ENCODE data around the gene LDLRAP1.
"Not testable (repeated sequence)": the region's sequence is repeated elsewhere in the genome, so short reads cannot be mapped to it uniquely, and the experiment has no call there.

LDLRAP1 gene

GRCh38 chr1:25583519-25584370, 40.3 kb downstream of the LDLRAP1 start:
- H3K27ac ChIP-seq (ENCODE audit: low read depth, low read length), result no peak overlapping the region
- no peaks in the 10 kb centered on the region for H3K4me1 ChIP-seq (ENCODE audit: control insufficient read depth in 5 of 5, insufficient read depth in 5 of 5, low read length in 5 of 5)

GRCh38 chr1:25586181-25586588, 42.8 kb downstream of the LDLRAP1 start:
- Histone ChIP-seq H3K9me3 (ENCODE audit: control insufficient read depth in 5 of 5, low read length in 5 of 5) (peaks cover 0 to 4% (median 0%) of the 10 kb centered on the region in 5 donors), H3K4me3 (ENCODE audit: low read depth in 1 of 5, low read length in 5 of 5) (no peak overlapping the region), H3K4me1 (ENCODE audit: control insufficient read depth in 5 of 5, insufficient read depth in 5 of 5, low read length in 5 of 5) (peaks cover 5 to 11% (median 8%) of the 10 kb centered on the region in 5 donors)

More at GRCh38 chr1:25583519-25584370, 40.3 kb downstream of the LDLRAP1 start:
- peaks cover 0 to 4% (median 0%) of the 10 kb centered on the region in 5 donors for H3K9me3 ChIP-seq (ENCODE audit: control insufficient read depth in 5 of 5, low read length in 5 of 5)
- H3K36me3 ChIP-seq (ENCODE audit: control insufficient read depth in 5 of 5, insufficient read depth in 5 of 5, low read length in 5 of 5), result no peaks in the 10 kb centered on the region
- no peak overlapping the region for H3K4me3 ChIP-seq (ENCODE audit: low read depth in 1 of 5, low read length in 5 of 5)
- no peak overlapping the region for H3K9ac ChIP-seq (ENCODE audit: low read length in 5 of 5)
- H3K27me3 ChIP-seq (ENCODE audit: control insufficient read depth in 5 of 5, insufficient read depth in 4 of 5, low read length in 5 of 5), result peaks cover 0 to 2% (median 0%) of the 10 kb centered on the region in 5 donors

DNA sequence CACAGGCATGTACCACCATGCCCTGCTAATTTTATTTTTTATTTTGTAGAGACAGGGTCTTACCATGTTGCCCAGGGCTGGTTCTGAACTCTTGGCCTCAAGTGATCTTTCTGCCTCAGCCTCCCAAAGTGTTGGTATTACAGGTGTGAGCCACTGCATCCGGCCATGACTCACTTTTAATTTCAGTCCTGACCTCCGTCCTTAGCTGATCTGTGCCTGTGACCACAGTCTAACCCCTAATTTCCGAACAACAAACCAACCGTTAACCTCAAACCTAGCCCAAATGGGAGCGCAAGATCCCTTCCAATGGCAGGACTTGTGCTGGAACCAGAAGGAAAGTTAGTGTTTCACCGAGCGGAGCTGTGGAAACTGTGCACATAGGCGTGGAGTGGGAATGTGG, 43.9 kb downstream of the LDLRAP1 start:
- Histone ChIP-seq H3K4me1 (ENCODE audit: control insufficient read depth in 5 of 5, insufficient read depth in 5 of 5, low read length in 5 of 5) (peaks cover 5 to 11% (median 8%) of the 10 kb centered on the region in 5 donors), H3K9me3 (ENCODE audit: control insufficient read depth in 5 of 5, low read length in 5 of 5) (peaks cover 0 to 4% (median 0%) of the 10 kb centered on the region in 5 donors), H3K9ac (ENCODE audit: low read length in 5 of 5) (no peak overlapping the region), H3K27me3 (ENCODE audit: control insufficient read depth in 5 of 5, insufficient read depth in 4 of 5, low read length in 5 of 5) (no peaks in the 10 kb centered on the region), H3K4me3 (ENCODE audit: low read depth in 1 of 5, low read length in 5 of 5) (no peak overlapping the region), H3K27ac (ENCODE audit: low read depth, low read length) (no peak overlapping the region), H3K36me3 (ENCODE audit: control insufficient read depth in 5 of 5, insufficient read depth in 5 of 5, low read length in 5 of 5) (no peaks in the 10 kb centered on the region)

More at GRCh38 chr1:25586181-25586588, 42.8 kb downstream of the LDLRAP1 start:
- no peaks in the 10 kb centered on the region for H3K36me3 ChIP-seq (ENCODE audit: control insufficient read depth in 5 of 5, insufficient read depth in 5 of 5, low read length in 5 of 5)
- peaks cover 0 to 2% (median 0%) of the 10 kb centered on the region in 5 donors for H3K27me3 ChIP-seq (ENCODE audit: control insufficient read depth in 5 of 5, insufficient read depth in 4 of 5, low read length in 5 of 5)
- H3K27ac ChIP-seq (ENCODE audit: low read depth, low read length), result no peak overlapping the region
- H3K9ac ChIP-seq (ENCODE audit: low read length in 5 of 5), result no peak overlapping the region

DNA sequence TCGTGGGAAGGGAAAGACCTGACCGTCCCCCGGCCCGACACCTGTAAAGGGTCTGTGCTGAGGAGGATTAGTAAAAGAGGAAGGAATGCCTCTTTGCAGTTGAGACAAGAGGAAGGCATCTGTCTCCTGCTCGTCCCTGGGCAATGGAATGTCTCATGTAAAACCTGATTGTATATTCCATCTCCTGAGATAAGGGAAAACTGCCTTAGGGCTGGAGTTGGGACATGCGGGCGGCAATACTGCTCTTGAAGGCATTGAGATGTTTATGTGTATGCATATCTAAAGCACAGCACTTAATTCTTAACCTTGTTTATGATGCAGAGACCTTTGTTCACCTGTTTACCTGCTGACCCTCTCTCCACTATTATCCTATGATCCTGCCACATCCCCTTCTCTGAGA, 44.8 kb downstream of the LDLRAP1 start:
- H3K4me3 ChIP-seq (ENCODE audit: low read depth in 1 of 5, low read length in 5 of 5); H3K27me3 ChIP-seq (ENCODE audit: control insufficient read depth in 5 of 5, insufficient read depth in 4 of 5, low read length in 5 of 5); H3K36me3 ChIP-seq (ENCODE audit: control insufficient read depth in 5 of 5, insufficient read depth in 5 of 5, low read length in 5 of 5); H3K27ac ChIP-seq (ENCODE audit: low read depth, low read length); H3K9ac ChIP-seq (ENCODE audit: low read length in 5 of 5); H3K9me3 ChIP-seq (ENCODE audit: control insufficient read depth in 5 of 5, low read length in 5 of 5): not testable (repeated sequence)
- H3K4me1 ChIP-seq (ENCODE audit: control insufficient read depth in 5 of 5, insufficient read depth in 5 of 5, low read length in 5 of 5), result peaks cover 5 to 11% (median 8%) of the 10 kb centered on the region in 5 donors

- not testable (repeated sequence) for H3K27ac ChIP-seq (ENCODE audit: low read depth, low read length); H3K36me3 ChIP-seq (ENCODE audit: control insufficient read depth in 5 of 5, insufficient read depth in 5 of 5, low read length in 5 of 5); H3K27me3 ChIP-seq (ENCODE audit: control insufficient read depth in 5 of 5, insufficient read depth in 4 of 5, low read length in 5 of 5); H3K4me3 ChIP-seq (ENCODE audit: low read depth in 1 of 5, low read length in 5 of 5); H3K9ac ChIP-seq (ENCODE audit: low read length in 5 of 5); H3K9me3 ChIP-seq (ENCODE audit: control insufficient read depth in 5 of 5, low read length in 5 of 5)
- H3K4me1 ChIP-seq (ENCODE audit: control insufficient read depth in 5 of 5, insufficient read depth in 5 of 5, low read length in 5 of 5), result peaks cover 5 to 11% (median 8%) of the 10 kb centered on the region in 5 donors
Observed at GRCh38 chr1:25588786-25589185, 45.4 kb downstream of the LDLRAP1 start.

DNA sequence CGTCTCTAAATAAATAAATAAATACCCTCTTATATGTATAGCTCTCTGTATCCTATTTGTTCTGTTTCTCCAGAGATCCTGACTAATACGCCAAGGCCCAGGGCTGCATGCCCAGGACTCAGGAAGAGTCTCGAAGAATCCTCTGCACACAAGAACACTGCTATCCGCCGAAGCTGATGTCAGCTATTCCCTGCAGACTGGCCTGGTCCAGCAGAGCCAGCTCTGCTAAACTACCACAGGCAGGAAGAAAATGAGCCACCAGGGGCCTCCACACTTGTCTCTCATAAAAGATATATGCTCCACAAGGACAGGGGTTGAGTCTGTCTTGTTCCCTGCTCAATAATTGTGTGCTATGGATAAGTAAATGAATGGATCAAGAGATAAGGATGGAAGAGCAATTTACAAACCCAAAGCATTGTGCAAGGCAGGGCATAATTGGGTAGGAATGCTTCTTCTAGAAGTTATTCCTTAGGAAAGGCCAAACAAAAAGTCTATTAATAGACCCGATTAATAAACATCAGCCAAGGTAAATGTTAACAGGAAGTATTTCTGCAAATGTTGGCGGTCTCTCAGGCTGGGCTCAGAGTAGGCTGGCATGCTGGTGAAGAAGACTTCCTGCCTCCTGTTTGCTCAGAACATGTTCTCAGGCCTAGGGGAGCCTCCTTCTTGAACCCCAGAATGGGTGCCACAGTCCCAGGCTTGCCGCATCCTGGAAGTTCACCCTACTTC, 46.9 kb downstream of the LDLRAP1 start:
- H3K9me3 ChIP-seq (ENCODE audit: control insufficient read depth in 5 of 5, low read length in 5 of 5), result no peaks in the 10 kb centered on the region
- H3K4me1 ChIP-seq (ENCODE audit: control insufficient read depth in 5 of 5, insufficient read depth in 5 of 5, low read length in 5 of 5), result peaks cover 5 to 11% (median 8%) of the 10 kb centered on the region in 5 donors
- no peaks in the 10 kb centered on the region for H3K27me3 ChIP-seq (ENCODE audit: control insufficient read depth in 5 of 5, insufficient read depth in 4 of 5, low read length in 5 of 5)
- no peak overlapping the region for H3K9ac ChIP-seq (ENCODE audit: low read length in 5 of 5)
- no peak overlapping the region for H3K27ac ChIP-seq (ENCODE audit: low read depth, low read length)
- H3K36me3 ChIP-seq (ENCODE audit: control insufficient read depth in 5 of 5, insufficient read depth in 5 of 5, low read length in 5 of 5), result no peaks in the 10 kb centered on the region
- H3K4me3 ChIP-seq (ENCODE audit: low read depth in 1 of 5, low read length in 5 of 5), result no peak overlapping the region

DNA sequence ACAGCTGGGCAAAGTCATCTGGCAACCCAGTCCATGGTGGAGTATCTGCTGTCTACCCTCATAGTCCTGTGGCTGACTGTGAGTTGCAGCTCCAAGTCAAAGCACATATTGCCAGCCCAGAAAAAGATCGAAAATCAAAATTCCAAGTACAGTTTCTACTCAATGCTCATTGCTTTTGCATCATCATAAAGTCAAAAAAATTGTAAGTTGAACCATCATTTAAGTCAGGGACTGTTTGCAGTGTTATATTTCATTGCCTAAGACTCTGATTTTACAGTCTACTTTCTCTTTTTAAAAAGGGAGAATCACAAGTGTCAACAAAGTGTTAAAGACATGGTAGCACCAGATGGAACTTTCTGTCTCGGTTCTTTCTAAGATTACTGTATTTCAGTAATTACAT, 50.5 kb downstream of the LDLRAP1 start:
- no peak overlapping the region for H3K27ac ChIP-seq (ENCODE audit: low read depth, low read length)
- no peaks in the 10 kb centered on the region for H3K27me3 ChIP-seq (ENCODE audit: control insufficient read depth in 5 of 5, insufficient read depth in 4 of 5, low read length in 5 of 5)

DNA sequence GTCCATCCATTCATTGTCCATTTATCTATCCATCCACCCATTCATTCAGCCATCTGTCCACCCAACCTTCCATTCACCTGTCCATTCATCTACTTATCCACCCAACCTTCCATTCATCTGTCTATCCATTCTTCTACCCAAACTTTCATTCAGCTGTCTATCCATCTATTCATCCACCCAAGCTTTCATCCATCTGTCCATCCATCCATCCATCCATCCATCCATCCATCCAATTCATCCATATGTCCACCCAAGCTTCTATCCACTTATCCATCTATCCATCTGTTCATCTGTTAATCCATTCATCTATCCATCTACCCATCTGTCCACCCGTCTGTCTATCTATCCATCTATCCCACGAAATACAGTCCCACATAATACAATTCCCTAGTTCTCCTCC, 51.6 kb downstream of the LDLRAP1 start:
- Histone ChIP-seq H3K27me3 (ENCODE audit: control insufficient read depth in 5 of 5, insufficient read depth in 4 of 5, low read length in 5 of 5) (no peaks in the 10 kb centered on the region), H3K9ac (ENCODE audit: low read length in 5 of 5) (no peak overlapping the region), H3K9me3 (ENCODE audit: control insufficient read depth in 5 of 5, low read length in 5 of 5) (peaks cover 0 to 6% (median 5%) of the 10 kb centered on the region in 5 donors), H3K27ac (ENCODE audit: low read depth, low read length) (no peak overlapping the region), H3K4me3 (ENCODE audit: low read depth in 1 of 5, low read length in 5 of 5) (no peak overlapping the region), H3K4me1 (ENCODE audit: control insufficient read depth in 5 of 5, insufficient read depth in 5 of 5, low read length in 5 of 5) (peaks cover 5 to 10% (median 7%) of the 10 kb centered on the region in 5 donors), H3K36me3 (ENCODE audit: control insufficient read depth in 5 of 5, insufficient read depth in 5 of 5, low read length in 5 of 5) (no peaks in the 10 kb centered on the region)

More for the DNA sequence above, 50.5 kb downstream of the LDLRAP1 start:
- H3K36me3 ChIP-seq (ENCODE audit: control insufficient read depth in 5 of 5, insufficient read depth in 5 of 5, low read length in 5 of 5), result no peaks in the 10 kb centered on the region
- H3K4me3 ChIP-seq (ENCODE audit: low read depth in 1 of 5, low read length in 5 of 5), result no peak overlapping the region
- H3K9ac ChIP-seq (ENCODE audit: low read length in 5 of 5), result no peak overlapping the region
- peaks cover 5 to 11% (median 8%) of the 10 kb centered on the region in 5 donors for H3K4me1 ChIP-seq (ENCODE audit: control insufficient read depth in 5 of 5, insufficient read depth in 5 of 5, low read length in 5 of 5)
- H3K9me3 ChIP-seq (ENCODE audit: control insufficient read depth in 5 of 5, low read length in 5 of 5), result peaks cover 0 to 4% (median 2%) of the 10 kb centered on the region in 5 donors

DNA sequence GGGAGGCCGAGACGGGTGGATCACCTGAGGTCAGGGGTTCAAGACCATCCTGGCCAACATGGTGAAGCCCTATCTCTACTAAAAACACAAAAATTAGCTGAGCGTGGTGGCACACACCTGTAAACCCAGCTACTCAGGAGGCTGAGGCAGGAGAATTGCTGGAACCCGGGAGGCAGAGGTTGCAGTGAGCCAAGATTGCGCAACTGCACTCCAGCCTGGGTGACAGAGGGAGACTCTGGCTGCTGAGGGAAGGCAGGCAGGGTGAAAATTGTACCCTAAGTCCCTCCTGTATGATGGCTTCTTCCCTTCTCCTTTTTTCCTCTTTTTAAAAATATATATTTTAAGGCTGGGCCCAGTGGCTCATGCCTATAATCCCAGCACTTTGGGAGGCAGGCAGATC, 53.2 kb downstream of the LDLRAP1 start:
- H3K9me3 ChIP-seq (ENCODE audit: control insufficient read depth in 5 of 5, low read length in 5 of 5); H3K27ac ChIP-seq (ENCODE audit: low read depth, low read length); H3K4me1 ChIP-seq (ENCODE audit: control insufficient read depth in 5 of 5, insufficient read depth in 5 of 5, low read length in 5 of 5); H3K36me3 ChIP-seq (ENCODE audit: control insufficient read depth in 5 of 5, insufficient read depth in 5 of 5, low read length in 5 of 5); H3K9ac ChIP-seq (ENCODE audit: low read length in 5 of 5); H3K27me3 ChIP-seq (ENCODE audit: control insufficient read depth in 5 of 5, insufficient read depth in 4 of 5, low read length in 5 of 5); H3K4me3 ChIP-seq (ENCODE audit: low read depth in 1 of 5, low read length in 5 of 5): not testable (repeated sequence)

GRCh38 chr1:25598879-25599278, 55.5 kb downstream of the LDLRAP1 start:
- no peak overlapping the region for H3K9ac ChIP-seq (ENCODE audit: low read length in 5 of 5)
- no peaks in the 10 kb centered on the region for H3K4me1 ChIP-seq (ENCODE audit: control insufficient read depth in 5 of 5, insufficient read depth in 5 of 5, low read length in 5 of 5)
- H3K27me3 ChIP-seq (ENCODE audit: control insufficient read depth in 5 of 5, insufficient read depth in 4 of 5, low read length in 5 of 5), result no peaks in the 10 kb centered on the region
- no peak overlapping the region for H3K27ac ChIP-seq (ENCODE audit: low read depth, low read length)
- H3K4me3 ChIP-seq (ENCODE audit: low read depth in 1 of 5, low read length in 5 of 5), result no peak overlapping the region
- peaks cover 0 to 6% (median 5%) of the 10 kb centered on the region in 5 donors for H3K9me3 ChIP-seq (ENCODE audit: control insufficient read depth in 5 of 5, low read length in 5 of 5)
- H3K36me3 ChIP-seq (ENCODE audit: control insufficient read depth in 5 of 5, insufficient read depth in 5 of 5, low read length in 5 of 5), result no peaks in the 10 kb centered on the region
